Measurements from ENCODE around the gene ESYT1.
A peak's percentile ranks its signal among the peaks of the same experiment; 100 is the strongest.
"Not testable (repeated sequence)": the region's sequence is repeated elsewhere in the genome, so short reads cannot be mapped to it uniquely, and the experiment has no call there.

The ESYT1 gene

GRCh38 chr12:56114084-56114483 lies 14.0 kb upstream of the ESYT1 start:
- no peak for DNase-seq
- Histone ChIP-seq H3K9me3 (no peaks in the 10 kb centered on the region), H3K36me3 (peaks cover 39 to 50% (median 48%) of the 10 kb centered on the region in 3 donors), H3K4me3 (no peak overlapping the region), H3K27me3 (no peaks in the 10 kb centered on the region), H3K4me1 (peaks cover 0 to 12% (median 8%) of the 10 kb centered on the region in 4 donors), H3K27ac (no peak overlapping the region)
- intact Hi-C loops (cut with DNase I; ENCODE audit: low total_unique reads), result no loop called here
- TF ChIP-seq CTCF (IDR thresholded peaks at IDR 0.05), result no peak

GRCh38 chr12:56115329-56115728 lies 12.7 kb upstream of the ESYT1 start:
- Histone ChIP-seq H3K4me3 (peak overlapping the region; percentile 62 to 75), H3K4me1 (peaks cover 0 to 24% (median 19%) of the 10 kb centered on the region in 4 donors), H3K27ac (peak overlapping the region; percentile 86 to 94), H3K9me3 (no peaks in the 10 kb centered on the region), H3K27me3 (no peaks in the 10 kb centered on the region), H3K36me3 (peaks cover 29 to 39% (median 38%) of the 10 kb centered on the region in 3 donors)
- no peak for TF ChIP-seq CTCF (IDR thresholded peaks at IDR 0.05)
- intact Hi-C loops (cut with DNase I; ENCODE audit: low total_unique reads), result loop anchor here (5.0 kb wide), 1 partner anchor 352 kb away; the partner anchor contains the start of gene SPRYD4
- DNase-seq, result no peak

DNA sequence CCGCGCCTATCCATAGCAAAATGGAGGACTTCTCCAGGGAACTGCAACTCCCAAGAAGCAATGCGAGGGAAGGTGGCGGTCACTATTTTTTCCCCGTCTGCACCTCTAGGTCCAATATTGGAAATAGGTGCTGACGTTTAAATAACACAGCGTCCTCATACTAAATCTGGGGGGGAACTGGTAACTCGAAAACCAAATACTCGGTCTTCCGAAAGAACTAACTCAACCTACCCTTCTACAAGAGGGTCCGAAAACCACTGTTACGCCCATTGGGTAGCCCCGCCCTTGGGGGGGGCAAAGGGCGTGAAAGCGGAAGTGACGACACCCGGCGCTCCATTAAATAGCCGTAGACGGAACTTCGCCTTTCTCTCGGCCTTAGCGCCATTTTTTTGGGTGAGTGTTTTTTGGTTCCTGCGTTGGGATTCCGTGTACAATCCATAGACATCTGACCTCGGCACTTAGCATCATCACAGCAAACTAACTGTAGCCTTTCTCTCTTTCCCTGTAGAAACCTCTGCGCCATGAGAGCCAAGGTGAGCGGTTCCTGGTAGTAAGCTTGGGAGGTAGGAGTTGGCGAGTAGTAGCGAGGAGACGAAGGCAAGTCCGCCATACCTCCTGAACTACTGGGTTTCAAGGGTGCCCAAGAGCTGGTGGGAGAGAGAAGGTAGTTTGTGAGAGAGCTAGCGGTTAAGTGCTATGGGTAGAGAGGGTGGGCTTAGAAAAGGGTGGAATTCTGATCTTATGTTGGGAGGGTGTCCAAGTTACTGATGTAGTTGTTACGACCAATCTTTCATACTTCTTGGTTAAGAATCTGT lies 11.6 kb upstream of the ESYT1 start, which contains the start of gene RPL41:
Gene RPL41 (plus strand): TSS at position 367 of the 815 bp plus-strand sequence.
- H3K36me3 ChIP-seq, result peaks cover 29 to 39% (median 38%) of the 10 kb centered on the region in 3 donors
- no peaks in the 10 kb centered on the region for H3K27me3 ChIP-seq
- intact Hi-C loops (cut with DNase I; ENCODE audit: low total_unique reads), result loop anchor here (5.0 kb wide), 1 partner anchor 351 kb away; the partner anchor contains the start of gene SPRYD4
- TF ChIP-seq CTCF (IDR thresholded peaks at IDR 0.05), result peak in 1 of 2 experiments; percentile 19
- DNase-seq, result peak; percentile 93 to 95
- no peaks in the 10 kb centered on the region for H3K9me3 ChIP-seq
- H3K27ac ChIP-seq, result peak within 1 kb of the TSS; percentile 86 to 94
- peaks cover 0 to 28% (median 23%) of the 10 kb centered on the region in 4 donors for H3K4me1 ChIP-seq
- H3K4me3 ChIP-seq, result peak within 1 kb of the TSS; percentile 62 to 75

DNA sequence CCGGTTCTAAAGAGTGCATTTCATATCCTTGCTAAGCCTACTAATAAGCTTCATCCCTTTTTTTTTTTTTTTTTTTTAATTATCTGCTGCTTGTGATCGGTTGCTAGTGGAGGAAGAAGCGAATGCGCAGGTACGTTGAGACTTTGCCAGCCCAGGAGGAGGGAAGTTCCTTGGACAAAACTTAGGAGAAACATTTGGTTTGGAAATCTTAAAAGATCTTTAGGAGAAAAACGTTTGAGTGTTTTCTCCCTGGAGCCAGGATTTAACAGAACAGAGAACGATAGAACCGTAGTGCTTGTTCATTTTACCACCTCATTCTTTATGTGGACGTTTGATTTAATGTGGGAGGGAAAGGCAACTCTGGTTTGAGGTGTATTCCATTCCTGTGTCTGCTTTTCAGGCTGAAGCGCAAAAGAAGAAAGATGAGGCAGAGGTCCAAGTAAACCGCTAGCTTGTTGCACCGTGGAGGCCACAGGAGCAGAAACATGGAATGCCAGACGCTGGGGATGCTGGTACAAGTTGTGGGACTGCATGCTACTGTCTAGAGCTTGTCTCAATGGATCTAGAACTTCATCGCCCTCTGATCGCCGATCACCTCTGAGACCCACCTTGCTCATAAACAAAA lies 10.9 kb upstream of the ESYT1 start:
- not testable (repeated sequence) for H3K9me3 ChIP-seq, H3K27me3 ChIP-seq, DNase-seq
- intact Hi-C loops (cut with DNase I; ENCODE audit: low total_unique reads), result loop anchor here (5.0 kb wide), 1 partner anchor 350 kb away; the partner anchor contains the start of gene SPRYD4
- Histone ChIP-seq H3K36me3 (peaks cover 29 to 38% (median 36%) of the 10 kb centered on the region in 3 donors), H3K4me1 (peaks cover 0 to 28% (median 23%) of the 10 kb centered on the region in 4 donors), H3K4me3 (peak overlapping the region; percentile 62 to 75), H3K27ac (peak overlapping the region; percentile 86 to 94)

- intact Hi-C loops (cut with DNase I; ENCODE audit: low total_unique reads), result loop anchor here (2.0 to 5.0 kb wide), 2 partner anchors 107 to 349 kb away; partner anchors contain the start of genes NABP2 and SPRYD4
- Histone ChIP-seq H3K9me3 (no peaks in the 10 kb centered on the region), H3K4me3 (peak within 1 kb of the TSS; percentile 62 to 75), H3K36me3 (peaks cover 21 to 37% (median 28%) of the 10 kb centered on the region in 3 donors), H3K4me1 (peaks cover 0 to 30% (median 24%) of the 10 kb centered on the region in 4 donors), H3K27ac (peak within 1 kb of the TSS; percentile 86 to 94), H3K27me3 (no peaks in the 10 kb centered on the region)
- peak; percentile 35 to 44 for TF ChIP-seq CTCF (IDR thresholded peaks at IDR 0.05)
- peak; percentile 98 to 99 for DNase-seq
Observed at GRCh38 chr12:56117778-56118687, 10.0 kb upstream of the ESYT1 start, which contains the start of gene ZC3H10. ZC3H10 (plus strand) TSS chr12:56118266; CDS start chr12:56120563, 2,297 bp downstream.
